Urothelium cell line (cell line): ENCODE measurements around the gene PABPC1L.

Source experiments
- DNase-seq: peaks from one replicate; pipeline ENCODE4 v3.0.0; 2011; ENCODE audit warnings: low spot score, mixed read lengths
- FAIRE-seq: peaks from 2 replicates; lab custom pipeline; 2011; peaks lifted over from hg19 to GRCh38; lab: Jason Lieb, UNC

Gene PABPC1L

GRCh38 chr20:44963325-44964215 lies 53.7 kb downstream of the PABPC1L start:
- no peak for DNase-seq
- no peak for FAIRE-seq

- DNase-seq, result no peak
- no peak for FAIRE-seq
Observed at GRCh38 chr20:44965651-44966029, 55.8 kb downstream of the PABPC1L start.

GRCh38 chr20:44966030-44966961 lies 56.4 kb downstream of the PABPC1L start, which contains the start of gene STK4:
Gene STK4 (plus strand): TSS chr20:44966512. CDS start chr20:44966569, 57 bp downstream.
- FAIRE-seq (peak; percentile 81), DNase-seq (peak; percentile 98)

- no peak for FAIRE-seq
- DNase-seq, result no peak
Observed at GRCh38 chr20:44967207-44967807, 57.4 kb downstream of the PABPC1L start.

GRCh38 chr20:44969300-44969894 lies 59.5 kb downstream of the PABPC1L start:
- FAIRE-seq (no peak), DNase-seq (no peak)

- no peak for FAIRE-seq
- DNase-seq, result no peak
Observed at GRCh38 chr20:44970243-44970757, 60.4 kb downstream of the PABPC1L start.

GRCh38 chr20:44973053-44973452 lies 63.2 kb downstream of the PABPC1L start:
- DNase-seq (no peak), FAIRE-seq (no peak)

- FAIRE-seq (no peak), DNase-seq (no peak)
Observed at GRCh38 chr20:44976698-44977097, 66.8 kb downstream of the PABPC1L start.

GRCh38 chr20:44979090-44979621 lies 69.3 kb downstream of the PABPC1L start:
- DNase-seq, result no peak

GRCh38 chr20:44981736-44982406 lies 72.0 kb downstream of the PABPC1L start:
- DNase-seq (no peak), FAIRE-seq (no peak)

More at GRCh38 chr20:44979090-44979621, 69.3 kb downstream of the PABPC1L start:
- FAIRE-seq, result no peak

GRCh38 chr20:44983093-44983674 lies 73.3 kb downstream of the PABPC1L start:
- DNase-seq, result no peak
- FAIRE-seq, result no peak

GRCh38 chr20:44988631-44989171 lies 78.8 kb downstream of the PABPC1L start:
- DNase-seq (no peak), FAIRE-seq (no peak)
